Amygdala (tissue), 56 donors: ENCODE measurements around the gene C16orf92.
A peak's percentile ranks its signal among the peaks of the same experiment; 100 is the strongest.
"Not testable (repeated sequence)": the region's sequence is repeated elsewhere in the genome, so short reads cannot be mapped to it uniquely, and the experiment has no call there.

Source experiments
- DNase-seq, 56 donors: peaks; one replicate each; lab custom pipeline; 2025; lab: John Stamatoyannopoulos, UW

C16orf92 gene

DNA sequence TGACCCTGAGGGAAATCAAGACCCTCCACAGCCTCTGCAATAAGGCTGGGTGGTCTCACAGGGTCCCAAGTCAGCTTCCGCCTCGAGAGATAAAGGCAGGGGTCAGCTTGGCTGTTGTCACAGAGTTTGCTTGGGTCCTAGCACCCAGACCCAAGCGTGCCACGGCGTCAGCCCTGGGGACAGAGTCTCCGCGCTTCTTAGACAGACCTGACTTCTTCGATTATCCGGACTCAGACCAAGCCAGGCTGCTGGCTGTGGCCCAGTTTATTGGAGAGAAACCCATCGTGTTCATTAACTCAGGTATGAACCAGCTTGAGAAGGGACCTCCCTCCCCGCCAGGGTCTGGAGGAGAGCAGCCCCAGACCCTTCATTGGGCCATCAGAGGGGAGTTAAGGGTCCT lies 588 bp downstream of the C16orf92 start:
- DNase-seq: no peak

DNA sequence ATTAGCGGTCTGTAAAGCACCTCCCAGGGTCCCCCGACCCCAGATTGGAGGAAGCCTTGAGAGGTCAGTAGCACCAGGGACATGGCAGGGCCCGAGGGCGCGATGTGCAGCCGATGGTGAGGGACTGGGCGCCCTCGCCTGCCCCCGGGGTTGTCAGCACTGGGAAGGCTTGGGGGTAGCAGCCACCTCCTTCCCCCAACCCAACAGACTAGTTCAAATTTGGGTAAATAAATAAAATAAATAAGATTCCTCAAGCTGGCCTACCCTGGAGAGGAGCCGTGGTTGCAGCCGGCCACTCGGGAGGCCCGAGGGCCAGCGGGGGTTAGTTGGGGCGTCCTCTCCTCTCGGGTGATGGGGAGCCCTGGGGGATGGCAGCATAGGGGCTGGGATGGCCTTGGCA lies 1.5 kb downstream of the C16orf92 start:
- DNase-seq: no peak

DNA sequence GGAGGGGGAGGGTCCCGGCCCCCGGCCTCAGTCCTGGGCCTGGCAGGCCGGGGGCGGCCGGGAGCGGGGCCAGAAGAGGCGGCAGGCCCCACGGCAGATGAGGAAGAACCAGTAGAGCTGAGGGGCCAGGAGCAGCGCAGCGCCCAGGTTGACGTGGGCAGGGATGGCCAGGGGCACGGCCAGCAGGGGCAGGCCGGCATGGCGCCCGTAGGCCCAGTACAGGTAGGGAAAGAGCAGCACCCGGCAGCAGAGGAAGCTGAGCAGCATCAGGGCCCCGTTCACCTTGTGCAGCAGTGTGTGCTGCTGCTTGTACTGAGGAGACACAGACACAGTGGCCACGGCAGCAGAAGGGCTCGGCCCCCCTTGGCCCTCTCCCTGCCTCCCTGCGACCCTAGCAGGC lies 2.2 kb downstream of the C16orf92 start:
- no peak for DNase-seq

DNA sequence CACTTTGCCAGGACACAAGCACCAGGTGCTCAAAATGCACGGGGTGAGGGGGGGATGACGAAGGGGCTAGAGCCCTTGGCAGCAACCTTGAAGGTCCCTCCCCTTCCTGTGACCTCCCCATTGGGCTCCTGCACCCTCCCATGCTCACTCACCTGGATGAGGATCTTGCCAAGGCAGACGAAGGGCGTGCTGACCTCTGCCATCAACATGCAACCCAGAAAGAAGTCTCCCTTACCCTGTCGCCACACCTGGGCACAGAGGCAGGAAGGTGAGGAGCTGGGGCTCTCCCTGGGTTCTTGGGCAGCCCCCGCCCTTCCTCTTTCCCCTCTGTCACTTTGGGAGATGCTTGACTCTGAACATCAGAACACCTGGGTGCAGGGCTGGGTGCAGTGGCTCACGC lies 2.6 kb downstream of the C16orf92 start:
- DNase-seq: no peak

DNA sequence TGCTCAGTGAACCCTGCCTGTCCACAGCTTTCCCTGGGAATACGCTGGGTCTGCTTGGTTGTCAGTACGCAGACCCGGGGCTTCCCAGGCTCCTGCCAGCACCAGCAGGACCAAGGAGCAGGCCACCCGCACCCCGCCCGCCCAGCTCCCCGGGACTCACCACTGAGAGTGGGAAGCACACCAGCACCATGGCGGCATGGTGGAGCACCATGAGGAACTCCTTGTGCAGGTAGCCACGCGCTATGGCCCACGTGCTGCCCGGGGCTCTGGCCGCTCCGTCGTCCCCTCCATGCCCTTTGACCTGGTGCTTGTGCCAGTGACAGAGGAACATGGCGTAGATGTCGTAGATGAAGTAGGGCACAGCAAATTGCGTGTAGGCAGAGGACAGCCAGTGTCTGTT lies 3.5 kb downstream of the C16orf92 start:
- no peak for DNase-seq

DNA sequence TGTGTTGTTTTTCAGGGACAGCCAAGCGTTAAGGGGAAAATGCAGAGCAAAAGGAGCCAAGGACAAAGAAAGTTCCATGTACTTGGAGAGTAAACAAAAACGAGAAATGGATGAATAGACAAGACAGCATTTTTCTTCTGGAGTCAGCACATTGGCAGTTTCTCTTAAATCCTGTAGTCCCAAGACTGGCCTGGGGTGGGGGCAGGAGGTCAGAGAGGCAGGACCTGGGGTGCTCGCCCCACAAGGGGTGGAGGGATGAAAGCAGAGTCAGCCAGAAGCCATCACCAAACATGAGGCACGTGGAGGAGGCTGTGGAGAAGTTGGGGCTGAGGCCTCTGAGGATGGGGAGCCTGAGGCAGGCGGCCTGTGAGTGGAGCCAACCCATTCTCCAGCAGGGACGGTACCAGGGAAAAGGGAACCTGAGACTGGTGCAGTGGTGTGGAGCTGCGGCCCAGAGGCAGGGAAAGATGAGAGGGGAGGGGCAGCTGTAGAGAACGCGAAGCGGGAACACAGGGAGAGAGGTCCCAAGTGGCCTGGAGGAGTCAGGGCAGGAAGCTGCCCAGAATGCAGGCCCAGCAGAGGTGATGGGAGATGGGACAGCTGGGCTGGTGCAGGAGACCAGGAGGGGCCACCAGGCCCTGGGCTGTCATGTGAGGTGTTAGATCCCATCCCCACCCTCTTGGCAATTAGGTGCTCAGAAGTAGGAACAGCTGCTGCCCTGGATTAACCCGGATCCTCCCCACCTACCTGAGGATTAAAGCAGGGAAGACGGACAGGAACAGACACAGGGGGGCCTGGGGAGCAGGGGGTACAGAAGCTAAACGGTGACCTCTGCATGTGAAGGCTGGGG lies 4.8 kb downstream of the C16orf92 start:
- DNase-seq: no peak

DNA sequence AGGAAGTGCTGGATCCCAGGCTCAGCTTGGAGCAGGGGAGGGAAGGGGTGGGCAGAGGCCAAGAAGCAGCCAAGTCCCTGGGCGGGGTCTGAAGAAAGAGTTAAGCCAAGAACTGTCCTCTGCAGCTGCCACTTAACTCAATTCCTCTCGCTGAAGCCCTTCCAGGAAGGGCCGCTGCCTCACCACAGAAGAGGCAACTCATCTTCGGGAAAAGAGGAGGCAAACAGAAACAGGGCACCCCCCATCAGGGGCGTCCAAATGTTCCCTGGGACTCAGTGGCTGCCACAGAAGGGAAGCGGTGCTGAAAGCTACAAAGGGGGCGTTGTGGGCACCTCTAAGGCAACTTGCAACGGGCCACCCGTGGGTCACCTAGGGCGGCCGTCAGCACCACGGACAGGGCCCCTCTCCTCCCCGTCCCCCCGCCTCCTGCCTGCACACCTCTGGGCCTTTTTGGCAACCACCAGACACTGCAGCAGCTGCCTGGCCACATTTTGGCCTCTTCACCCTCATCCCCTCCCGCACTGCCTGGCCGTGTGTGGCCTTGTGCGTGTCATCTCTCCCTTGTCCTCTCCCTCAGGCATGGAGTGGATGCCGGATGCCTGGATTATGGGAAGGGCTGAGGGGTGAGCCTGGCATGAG lies 5.6 kb downstream of the C16orf92 start:
- no peak for DNase-seq

DNA sequence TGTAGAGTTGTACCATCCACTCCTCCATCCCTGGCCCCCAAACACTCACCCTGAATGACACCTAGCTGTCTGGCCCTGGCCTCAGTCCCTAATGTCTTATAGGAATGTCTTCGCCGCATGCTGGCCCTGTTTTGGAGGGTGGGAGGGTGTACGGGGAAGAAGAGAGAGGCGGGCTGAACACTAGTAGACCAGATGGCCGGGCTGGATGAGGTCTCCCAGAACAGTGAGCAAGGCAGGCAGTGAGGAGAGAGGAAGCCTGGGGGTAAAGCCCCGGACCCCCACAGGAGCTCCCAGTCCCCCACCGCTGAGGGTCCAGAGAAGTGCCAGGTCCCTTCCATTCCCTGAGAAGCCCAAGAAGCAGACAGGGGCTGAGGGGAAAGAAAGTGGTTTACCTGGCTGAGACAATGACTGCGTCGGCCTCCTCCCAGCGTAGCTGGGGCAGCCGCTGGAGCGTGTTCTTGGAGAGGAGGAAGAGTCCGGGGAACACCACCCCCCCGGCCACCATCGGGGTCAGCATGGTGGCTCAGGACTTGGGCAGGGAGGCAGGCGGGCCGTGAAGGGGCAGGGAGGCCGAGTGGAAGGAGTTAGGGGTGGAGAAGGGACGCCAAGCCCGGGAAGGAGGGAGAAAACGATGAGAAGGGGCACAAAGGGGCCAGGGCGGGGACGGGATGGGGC lies 7.2 kb downstream of the C16orf92 start:
- peak in 1 of 56 donors; percentile 9 for DNase-seq

DNA sequence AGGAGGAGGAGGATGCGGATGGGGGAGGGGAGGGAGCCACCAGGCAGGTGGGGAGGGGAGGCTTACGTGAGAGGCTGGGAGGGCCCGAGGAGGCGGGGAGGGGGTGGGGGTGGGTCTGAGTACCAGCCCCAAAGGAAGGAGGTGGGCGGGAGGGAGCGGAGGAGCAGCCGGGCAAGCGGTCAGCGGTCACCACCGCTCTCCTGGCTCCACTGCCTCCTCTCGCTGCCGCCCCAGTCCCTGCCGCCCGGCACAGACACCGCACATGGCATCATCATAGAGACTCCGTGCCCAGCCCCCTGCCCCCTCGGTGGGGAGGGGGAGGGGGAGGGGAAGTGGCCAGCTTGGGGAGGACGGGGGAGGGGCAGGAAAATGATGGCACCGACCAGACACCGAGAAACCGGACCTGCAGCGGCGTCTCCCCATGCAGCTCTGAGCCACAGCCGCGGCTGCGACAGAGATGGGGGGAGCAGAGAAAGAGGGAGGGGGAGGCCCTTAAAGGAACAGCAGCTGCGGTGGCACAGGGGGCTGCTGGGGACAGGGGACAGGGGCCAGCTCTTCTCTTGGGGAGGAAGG lies 7.9 kb downstream of the C16orf92 start, which contains the start of gene TLCD3B:
Gene TLCD3B (minus strand): TSS at position 431 of the 573 bp plus-strand sequence. CDS start 744 bp downstream, outside the sequence.
- DNase-seq: peak in 16 of 56 donors; percentile 11 to 63 (median 22)

DNA sequence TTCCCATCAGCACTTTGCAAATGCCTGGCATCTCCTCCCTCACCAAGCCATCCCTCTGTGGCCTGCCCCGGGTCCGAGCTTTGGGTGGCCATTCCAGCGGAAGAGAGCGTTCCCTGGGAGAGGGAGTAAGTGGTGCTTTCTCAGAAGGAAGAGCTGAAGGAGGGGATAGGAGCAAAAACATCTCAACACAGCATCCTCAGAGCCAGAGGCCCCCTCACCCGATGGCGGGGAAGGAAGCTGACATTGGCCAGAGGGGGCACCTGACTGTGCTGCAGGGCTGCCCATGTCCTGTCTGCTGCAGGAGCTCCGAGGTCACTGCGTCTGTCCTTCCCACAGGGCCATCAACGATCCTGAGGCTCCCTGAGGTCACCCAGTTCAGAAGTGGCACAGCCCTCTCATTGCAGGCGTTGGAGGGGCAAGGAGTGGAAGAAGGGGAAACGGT lies 8.5 kb downstream of the C16orf92 start:
- DNase-seq: no peak

DNA sequence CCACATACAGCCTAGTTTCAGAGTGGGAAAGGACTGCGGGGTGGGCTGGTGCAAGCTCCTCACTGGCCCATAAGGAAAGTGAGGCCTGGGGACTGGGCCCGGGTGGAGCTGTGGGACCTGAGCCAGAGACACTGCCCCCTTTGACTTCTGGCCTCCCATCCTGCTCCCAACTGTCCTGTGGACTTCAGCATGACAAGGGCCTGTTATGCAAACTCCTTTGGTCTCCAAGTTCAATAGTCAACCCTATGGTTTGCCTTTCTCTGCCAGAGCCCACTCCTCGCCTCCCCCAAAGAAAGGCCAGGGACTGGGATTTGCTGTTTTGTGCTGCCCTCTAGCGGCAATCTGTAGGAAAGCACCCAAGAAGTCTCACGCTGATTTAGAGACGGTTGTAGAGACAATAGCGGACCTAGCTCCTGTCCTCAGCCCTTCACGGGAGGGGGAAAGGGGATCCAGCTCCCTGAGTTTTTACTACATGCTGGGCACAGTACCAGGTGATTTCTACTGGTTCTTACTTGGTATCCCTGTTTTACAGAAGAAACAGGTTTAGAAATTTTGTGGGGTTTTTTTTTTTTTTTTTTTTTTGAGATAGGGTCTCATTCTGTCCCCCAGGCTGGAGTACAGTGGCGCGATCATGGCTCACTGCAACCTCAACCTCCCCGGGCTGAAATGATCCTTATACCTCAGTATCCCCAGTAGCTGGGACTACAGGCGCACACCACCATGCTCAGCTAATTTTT lies 9.3 kb downstream of the C16orf92 start:
- peak in 25 of 56 donors; percentile 5 to 67 (median 32) for DNase-seq

DNA sequence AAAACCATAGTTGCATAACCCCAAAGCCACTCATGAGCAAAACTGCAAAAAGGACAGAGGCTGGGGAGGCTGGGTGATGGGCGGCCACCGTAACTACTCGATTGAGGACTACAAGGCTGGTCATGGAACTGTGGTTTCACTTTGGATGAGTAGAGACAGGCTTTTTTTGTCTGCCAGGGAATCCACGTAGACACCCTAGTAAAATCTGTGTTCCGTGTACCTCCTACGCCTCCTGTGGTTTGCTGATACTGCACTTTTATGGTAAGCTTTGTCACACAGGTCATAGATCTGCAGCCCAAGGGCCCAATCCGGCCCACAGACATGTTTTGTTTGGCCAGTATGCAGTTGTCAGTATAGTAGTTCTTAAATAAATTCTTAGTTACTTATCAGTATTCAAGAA lies 10.3 kb downstream of the C16orf92 start:
- DNase-seq: no peak

DNA sequence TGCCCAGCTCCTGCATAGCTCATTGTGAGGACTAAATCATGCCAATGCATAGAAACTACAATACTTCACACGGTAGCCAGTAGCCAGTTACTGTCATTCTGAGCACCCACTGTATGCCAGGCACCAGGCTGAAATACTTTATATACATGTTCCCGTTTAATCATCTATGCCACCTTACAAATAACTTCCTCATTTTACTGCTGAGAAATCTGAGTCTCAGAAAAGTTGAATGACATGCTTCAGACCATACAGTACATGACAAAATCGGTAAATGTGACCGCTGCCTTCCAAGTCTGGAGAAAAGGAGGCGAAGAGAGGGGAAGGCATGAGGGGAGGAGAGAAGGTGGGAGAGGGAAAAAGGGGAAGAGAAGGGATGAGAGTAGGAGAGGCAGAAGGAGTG lies 17.2 kb downstream of the C16orf92 start:
- DNase-seq: no peak

DNA sequence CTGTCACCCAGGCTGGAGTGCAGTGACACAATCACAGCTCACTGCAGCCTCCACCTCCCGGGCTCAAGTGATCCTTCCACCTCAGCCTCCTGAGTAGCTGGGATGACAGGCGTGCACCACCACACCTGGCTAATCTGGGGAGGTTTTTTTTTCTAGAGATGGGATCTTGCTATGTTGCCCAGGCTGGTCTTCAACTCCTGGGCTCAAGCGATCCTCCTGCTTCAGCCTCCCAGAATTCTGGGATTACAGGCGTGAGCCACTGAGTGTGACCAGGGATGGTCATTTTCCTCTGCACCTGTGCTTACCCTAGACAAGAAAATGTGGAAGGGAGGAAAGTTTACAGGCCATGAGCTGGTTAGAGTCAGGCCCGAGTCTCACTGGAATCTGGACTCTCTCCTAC lies 17.7 kb downstream of the C16orf92 start:
- not testable (repeated sequence) for DNase-seq

DNA sequence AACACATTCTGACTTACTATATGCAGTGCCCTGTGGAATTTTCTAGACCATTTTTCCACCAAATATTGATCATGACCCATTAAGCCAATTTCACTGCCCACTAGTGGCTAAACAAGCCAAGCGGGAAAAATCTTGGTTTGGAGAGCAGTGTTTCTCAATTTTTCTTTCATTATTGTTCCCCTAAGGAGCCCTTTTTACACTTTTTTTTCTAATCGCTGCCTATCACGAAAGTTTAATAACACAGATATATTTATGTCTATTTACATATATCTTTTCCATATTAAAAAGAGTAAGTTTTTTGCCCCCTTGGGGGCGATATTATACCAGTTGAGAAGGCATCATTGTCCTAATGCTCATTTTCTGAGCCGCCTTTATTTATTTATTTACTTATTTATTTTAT lies 18.8 kb downstream of the C16orf92 start:
- DNase-seq: peak in 1 of 56 donors; percentile 6

DNA sequence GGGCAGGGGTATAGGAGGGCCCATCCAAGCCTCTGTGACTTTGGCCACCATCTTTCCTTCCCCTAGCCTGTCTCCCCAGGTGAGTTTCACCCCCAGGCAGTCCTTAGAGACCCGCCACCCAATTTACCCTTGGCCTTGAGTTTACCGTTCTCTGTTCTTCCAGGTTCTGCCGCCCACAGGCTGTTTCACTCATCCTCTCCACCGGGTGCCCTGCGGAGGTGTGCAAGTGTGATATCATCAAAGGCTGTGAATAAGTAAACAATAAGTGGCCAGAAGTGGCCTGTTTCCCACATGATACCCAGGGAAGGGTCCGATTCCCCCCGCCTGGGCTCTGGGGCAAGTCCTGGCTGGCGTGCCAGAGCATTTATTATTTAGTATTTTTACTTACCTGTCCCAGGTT lies 23.2 kb downstream of the C16orf92 start:
- no peak for DNase-seq

DNA sequence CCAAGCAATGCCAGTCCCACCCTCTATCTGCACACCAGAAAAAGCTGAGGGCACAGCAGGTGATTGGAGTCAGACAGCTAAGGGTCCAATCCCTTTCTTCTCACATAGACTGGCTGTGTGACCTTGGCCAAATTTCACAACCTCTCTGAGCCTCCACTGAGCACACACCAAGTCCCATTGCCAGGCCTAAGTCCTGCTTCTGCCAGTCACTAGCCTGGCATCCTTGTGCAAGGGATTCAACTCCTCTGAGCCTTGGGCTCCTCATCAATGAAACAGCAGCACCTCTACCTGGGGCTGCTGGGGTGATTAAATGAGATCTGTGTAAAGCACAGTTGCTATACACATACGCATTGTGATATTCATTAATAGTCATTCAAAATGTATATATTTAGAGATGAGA lies 23.6 kb downstream of the C16orf92 start:
- DNase-seq: no peak

DNA sequence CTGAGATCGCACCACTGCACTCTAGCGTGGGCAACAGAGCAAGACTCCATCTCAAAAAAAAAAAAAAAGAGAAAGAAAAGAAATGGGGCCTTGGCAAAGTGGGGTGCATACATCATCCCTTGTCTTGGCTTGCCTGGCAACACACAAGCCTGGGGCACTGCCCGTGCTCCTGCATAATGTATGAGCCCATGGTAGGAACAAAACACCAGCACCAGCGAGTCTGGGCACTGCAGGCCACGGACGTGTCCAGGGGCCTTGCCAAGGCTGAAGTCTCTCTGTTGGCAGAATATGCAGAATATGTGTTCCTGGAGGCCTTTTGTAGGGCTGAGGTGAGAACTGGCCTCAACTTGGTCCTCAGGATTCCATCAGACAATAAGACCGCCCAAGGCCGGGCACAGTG lies 26.9 kb downstream of the C16orf92 start:
- peak in 41 of 56 donors; percentile 10 to 90 (median 60) for DNase-seq

DNA sequence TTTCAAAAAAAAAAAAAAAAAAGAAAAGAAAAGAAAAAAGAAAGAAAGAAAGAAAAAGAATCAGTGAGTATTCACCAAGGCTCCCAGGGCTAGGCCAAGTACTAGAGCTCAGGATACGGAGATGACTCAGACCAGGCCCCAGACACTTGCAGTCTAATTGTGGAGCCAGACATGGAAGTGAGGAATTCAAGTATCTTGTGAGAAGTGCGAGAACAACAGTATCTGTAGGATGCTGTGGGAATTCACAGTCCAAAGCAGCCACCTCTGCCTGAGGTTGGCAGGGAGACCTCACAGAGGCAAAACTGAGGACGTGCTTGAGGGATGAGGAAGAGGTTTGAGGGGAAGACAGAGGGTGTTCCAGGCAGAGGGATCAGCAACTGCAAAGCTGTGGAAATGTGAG lies 28.5 kb downstream of the C16orf92 start:
- DNase-seq: no peak
